H9 (cell line): ENCODE results near the gene LCTL. TPM values are rescaled to one million over a fixed set of nuclear protein-coding genes. Genes with fewer than 3 reads are reported as not detected.
A peak's percentile ranks its signal among the peaks of the same experiment; 100 is the strongest.

Experiments used
- DNase-seq: peaks from one replicate; pipeline ENCODE4 v3.0.0-alpha.2; 2017
- H2AFZ ChIP-seq: one replicate; pipeline ENCODE4 v1.6.1; 2013; ENCODE audit warnings: mild to moderate bottlenecking, low read length, control low read depth, moderate library complexity
- H2AK5ac ChIP-seq: 2 replicates; pipeline ENCODE4 v1.6.1; 2013; ENCODE audit warnings: low read length, control low read depth, mixed read lengths; ENCODE audit not compliant: insufficient read length
- H2BK120ac ChIP-seq: one replicate; pipeline ENCODE4 v1.6.1; 2013; ENCODE audit warnings: low read depth, mild to moderate bottlenecking, low read length, control low read depth, inconsistent platforms; ENCODE audit not compliant: poor library complexity, severe bottlenecking
- H2BK12ac ChIP-seq: 2 replicates; pipeline ENCODE4 v1.6.1; 2013; ENCODE audit warnings: low read length, control low read depth, mixed read lengths, low read depth; ENCODE audit not compliant: insufficient read length
- H2BK15ac ChIP-seq: 2 replicates; pipeline ENCODE4 v1.6.1; 2013; ENCODE audit warnings: low read depth, low read length, control low read depth
- H2BK20ac ChIP-seq: one replicate; pipeline ENCODE4 v1.6.1; 2013; ENCODE audit warnings: low read depth, mild to moderate bottlenecking, low read length, control low read depth, inconsistent platforms; ENCODE audit not compliant: poor library complexity, severe bottlenecking
- H2BK5ac ChIP-seq: 2 replicates; pipeline ENCODE4 v1.6.1; 2013; ENCODE audit warnings: low read length, control low read depth, mixed read lengths; ENCODE audit not compliant: insufficient read length
- H3K14ac ChIP-seq: 2 replicates; pipeline ENCODE4 v1.6.1; 2013; ENCODE audit warnings: low read length, control low read depth; ENCODE audit not compliant: insufficient read depth
- H3K18ac ChIP-seq: 2 replicates; pipeline ENCODE4 v1.6.1; 2013; ENCODE audit warnings: low read depth, mild to moderate bottlenecking, mixed read lengths, low read length, control low read depth; ENCODE audit not compliant: insufficient read length
- H3K23ac ChIP-seq: 2 replicates; pipeline ENCODE4 v1.6.1; 2013; ENCODE audit warnings: low read length, control low read depth, mixed read lengths, low read depth; ENCODE audit not compliant: insufficient read length
- H3K23me2 ChIP-seq: 2 replicates; pipeline ENCODE4 v1.6.1; 2013; ENCODE audit warnings: low read depth, mild to moderate bottlenecking, mixed read lengths, low read length, control low read depth; ENCODE audit not compliant: insufficient read length, poor library complexity, severe bottlenecking
- H3K27ac ChIP-seq: 2 replicates; pipeline ENCODE4 v1.5.1; 2013; ENCODE audit warnings: low read length, control low read depth, mixed read lengths, low read depth; ENCODE audit not compliant: insufficient read length
- H3K27me3 ChIP-seq: 2 replicates; pipeline ENCODE4 v1.6.1; 2013; ENCODE audit warnings: low read length, control low read depth, inconsistent platforms; ENCODE audit not compliant: insufficient read depth
- H3K4ac ChIP-seq: 2 replicates; pipeline ENCODE4 v1.6.1; 2013; ENCODE audit warnings: low read depth, mild to moderate bottlenecking, control low read depth, inconsistent platforms, low read length, moderate library complexity
- H3K4me1 ChIP-seq: 2 replicates; pipeline ENCODE4 v1.6.1; 2013; ENCODE audit warnings: low read length, control low read depth, inconsistent platforms; ENCODE audit not compliant: insufficient read depth
- H3K4me2 ChIP-seq: 2 replicates; pipeline ENCODE4 v1.6.1; 2013; ENCODE audit warnings: low read length, control low read depth, mixed read lengths; ENCODE audit not compliant: insufficient read length, insufficient read depth
- H3K56ac ChIP-seq: 2 replicates; pipeline ENCODE4 v1.6.1; 2013; ENCODE audit warnings: low read depth, mild to moderate bottlenecking, mixed read lengths, low read length, control low read depth; ENCODE audit not compliant: insufficient read length
- H3K79me1 ChIP-seq: 2 replicates; pipeline ENCODE4 v1.6.1; 2013; ENCODE audit warnings: low read depth, mild to moderate bottlenecking, moderate library complexity, low read length, control low read depth, inconsistent platforms; ENCODE audit not compliant: insufficient read depth, poor library complexity, severe bottlenecking
- H3K79me2 ChIP-seq: 2 replicates; pipeline ENCODE4 v1.6.1; 2013; ENCODE audit warnings: low read length, control low read depth, inconsistent platforms; ENCODE audit not compliant: insufficient read depth
- H3K9ac ChIP-seq: 2 replicates; pipeline ENCODE4 v1.6.1; 2013; ENCODE audit warnings: low read length, control low read depth, mixed read lengths; ENCODE audit not compliant: insufficient read length; ENCODE audit errors: extremely low read depth
- H3K9me3 ChIP-seq: one replicate; pipeline ENCODE4 v1.6.1; 2013; ENCODE audit warnings: low read depth, low read length, inconsistent platforms; ENCODE audit not compliant: control insufficient read depth
- H3T11ph ChIP-seq: one replicate; pipeline ENCODE4 v1.6.1; 2013; ENCODE audit warnings: mild to moderate bottlenecking, low read length, control low read depth, inconsistent platforms
- H4K20me1 ChIP-seq: one replicate; pipeline ENCODE4 v1.6.1; 2013; ENCODE audit not compliant: control insufficient read depth, insufficient read length, insufficient read depth
- H4K5ac ChIP-seq: 2 replicates; pipeline ENCODE4 v1.6.1; 2013; ENCODE audit warnings: low read depth, mild to moderate bottlenecking, mixed read lengths, low read length, control low read depth; ENCODE audit not compliant: insufficient read length
- H4K8ac ChIP-seq: replicated peaks from 2 replicates; pipeline ENCODE4 v1.6.1; 2013; ENCODE audit warnings: low read length, control low read depth, mixed read lengths, low read depth; ENCODE audit not compliant: insufficient read length
- H4K91ac ChIP-seq: 2 replicates; pipeline ENCODE4 v1.6.1; 2013; ENCODE audit warnings: low read depth, mild to moderate bottlenecking, moderate library complexity, mixed read lengths, low read length, control low read depth; ENCODE audit not compliant: insufficient read length
- H3K27ac Mint-ChIP-seq, 3 experiments: 2 replicates in 2 of 3; 3 replicates in 1 of 3; pipeline ENCODE4 v1.8.0; 2020 to 2021; ENCODE audit warnings: mixed read lengths in 3 of 3, mild to moderate bottlenecking in 1 of 3, moderate library complexity in 1 of 3
- H3K27me3 Mint-ChIP-seq: 2 replicates; pipeline ENCODE4 v1.8.0; 2021; ENCODE audit warnings: low read depth, mild to moderate bottlenecking, moderate library complexity, mixed read lengths
- H3K36me3 Mint-ChIP-seq, 3 experiments: 2 replicates in 2 of 3; 3 replicates in 1 of 3; pipeline ENCODE4 v1.8.0; 2020 to 2021; ENCODE audit warnings: low read depth in 3 of 3, mixed read lengths in 3 of 3; ENCODE audit not compliant: insufficient read depth in 1 of 3
- H3K4me1 Mint-ChIP-seq, 2 experiments: 2 replicates each; pipeline ENCODE4 v1.8.0; 2020; ENCODE audit warnings: mixed read lengths in 2 of 2
- H3K4me3 Mint-ChIP-seq, 2 experiments: 2 replicates in 1 of 2; 3 replicates in 1 of 2; pipeline ENCODE4 v1.8.0; 2020 to 2021; ENCODE audit warnings: mild to moderate bottlenecking in 2 of 2, mixed read lengths in 2 of 2, moderate library complexity in 1 of 2
- H3K9me3 Mint-ChIP-seq, 2 experiments: 2 replicates in 1 of 2; 3 replicates in 1 of 2; pipeline ENCODE4 v1.8.0; 2020; ENCODE audit warnings: mild to moderate bottlenecking in 2 of 2, mixed read lengths in 2 of 2, moderate library complexity in 1 of 2
- CTCF ChIP-seq: fragments of 200-600 bp; sonication (generic); conservative IDR thresholded peaks from 3 replicates; pipeline ENCODE4 v1.8.0; 2021; ENCODE audit warnings: antibody characterized with exemption, mild to moderate bottlenecking
- WGBS: extraction: QIAGEN DNeasy Blood & Tissue Kit; methylation state at CpG from one replicate; pipeline ENCODE4 v1.1.7; 2013; ENCODE audit warnings: missing lambda C conversion rate, low lambda C conversion rate, mixed read lengths; ENCODE audit not compliant: insufficient read length; ENCODE audit errors: extremely low coverage; 5-methylcytosine and 5-hydroxymethylcytosine counted together
- total RNA-seq: library from RNA; stranded (reverse); gene quantifications from 2 replicates; pipeline ENCODE4 v1.2.1, GENCODE V29; 2021

The LCTL gene
- total RNA-seq, 1 experiment from 2014 or later: 2.3 TPM

- H3K9me3 ChIP-seq: no peaks in the 10 kb centered on the region
- TF ChIP-seq CTCF: no peak
- H3K4me2 ChIP-seq: no peak overlapping the region
- no peak overlapping the region for H3K27ac ChIP-seq
- DNase-seq: no peak
- peak overlapping the region in 1 of 3 experiments; percentile 76; a peak in 1 of 7 replicates for H3K27ac Mint-ChIP-seq
- peaks cover 2% of the 10 kb centered on the region; the same call in 1 of the 2 replicates for H3K4me1 ChIP-seq
- no peak overlapping the region for H3K14ac ChIP-seq
- no peak overlapping the region for H2BK15ac ChIP-seq
- no peak overlapping the region for H2AK5ac ChIP-seq
- H2BK12ac ChIP-seq: no peak overlapping the region
- no peaks in the 10 kb centered on the region for H3K9me3 Mint-ChIP-seq
- H3K4me3 Mint-ChIP-seq: no peak overlapping the region
- no peaks in the 10 kb centered on the region for H4K20me1 ChIP-seq
- H3K27me3 ChIP-seq: no peaks in the 10 kb centered on the region
- no peak overlapping the region for H4K8ac ChIP-seq
- H3K23ac ChIP-seq: no peak overlapping the region
- H2BK120ac ChIP-seq: no peak overlapping the region
- no peak overlapping the region for H3K9ac ChIP-seq
- H3K36me3 Mint-ChIP-seq: peaks cover 0 to 10% (median 2%) of the 10 kb centered on the region in 3 experiments; a peak in 3 of 7 replicates
- peaks cover 24 to 33% of the 10 kb centered on the region in 2 experiments for H3K4me1 Mint-ChIP-seq
- no peaks in the 10 kb centered on the region for H3K79me1 ChIP-seq
- no peak overlapping the region for H2BK5ac ChIP-seq
- no peaks in the 10 kb centered on the region for H3K79me2 ChIP-seq
- no peak overlapping the region for H4K91ac ChIP-seq
- no CpG with 5 or more reads among the region's 13 CpGs for WGBS
- no peaks in the 10 kb centered on the region for H3K23me2 ChIP-seq
- no peak overlapping the region for H3K18ac ChIP-seq
- no peak overlapping the region for H3T11ph ChIP-seq
- H4K5ac ChIP-seq: no peak overlapping the region
- H2BK20ac ChIP-seq: no peak overlapping the region
- no peak overlapping the region for H3K4ac ChIP-seq
- no peak overlapping the region for H2AFZ ChIP-seq
- no peaks in the 10 kb centered on the region for H3K27me3 Mint-ChIP-seq
- H3K56ac ChIP-seq: no peak overlapping the region
These were observed 2.2 kb downstream of the LCTL start for GRCh38 chr15:66563566-66564110.
